B cell (primary cell): ENCODE results near the gene P2RX6.

Source experiments
- CTCF ChIP-seq: fragments of 200-600 bp; IDR thresholded peaks from one replicate; pipeline ENCODE4 v1.8.0; 2022; ENCODE audit warnings: antibody characterized with exemption, mild to moderate bottlenecking
- EZH2 ChIP-seq: IDR thresholded peaks from 2 replicates; pipeline ENCODE4 v1.6.1; 2012; ENCODE audit warnings: borderline replicate concordance, low read depth, mild to moderate bottlenecking, moderate library complexity, low read length; ENCODE audit not compliant: insufficient read depth, poor library complexity, severe bottlenecking

GRCh38 chr22:21009638-21010425 lies 5.1 kb upstream of the P2RX6 start:
- TF ChIP-seq CTCF (no peak), EZH2 (no peak)
